IMR-90 (cell line): ENCODE data around the gene TOR2A. TPM values are rescaled to one million over a fixed set of nuclear protein-coding genes. Genes with fewer than 3 reads are reported as not detected.
A peak's percentile ranks its signal among the peaks of the same experiment; 100 is the strongest.

Experiments used
- ATAC-seq: fragments of 200-7000 bp; cut with Tn5 transposase; 2 replicates; pipeline ENCODE4 v1.9.1; 2020; ENCODE audit warnings: low read depth, mild to moderate bottlenecking, moderate library complexity
- BruUV-seq: library from RNA; stranded (reverse); fragments of 400-500 nt; replicated peaks from 2 replicates; lab custom pipeline; 2021; lab: Mats Ljungman, UMichigan
- CTCF ChIA-PET: fragments of 300-600 bp; formaldehyde crosslinking; extraction: SDS; loops from one replicate; lab custom pipeline; 2021; ENCODE audit warnings: antibody characterized with exemption; lab: Yijun Ruan, JAX
- POLR2A ChIA-PET: fragments of 300-600 bp; sonication (Branson Sonifier 250); formaldehyde crosslinking; loops from one replicate; lab custom pipeline; 2022; ENCODE audit warnings: antibody characterized with exemption; ENCODE audit not compliant: unreplicated experiment; lab: Charles Lee
- DNase-seq: peaks from one replicate; pipeline ENCODE4 v3.0.0; 2013
- H2AFZ ChIP-seq: replicated peaks from 2 replicates; pipeline ENCODE3; 2013; ENCODE audit warnings: low read length, mild to moderate bottlenecking; ENCODE audit not compliant: poor library complexity
- H2AK5ac ChIP-seq: 2 replicates; pipeline ENCODE4 v1.6.1; 2013; ENCODE audit warnings: low read depth, low read length, inconsistent platforms
- H2AK9ac ChIP-seq: replicated peaks from 2 replicates; pipeline ENCODE3; 2013; ENCODE audit warnings: mild to moderate bottlenecking, low read depth, low read length, moderate library complexity; ENCODE audit not compliant: poor library complexity
- H2BK120ac ChIP-seq: 2 replicates; pipeline ENCODE4 v1.6.1; 2013; ENCODE audit warnings: low read depth, low read length, inconsistent platforms
- H2BK15ac ChIP-seq: 3 replicates; pipeline ENCODE4 v1.6.1; 2013; ENCODE audit warnings: low read depth, low read length, inconsistent platforms
- H2BK20ac ChIP-seq: 2 replicates; pipeline ENCODE4 v1.6.1; 2013; ENCODE audit warnings: low read depth, mild to moderate bottlenecking, inconsistent platforms, low read length, moderate library complexity
- H2BK5ac ChIP-seq: 2 replicates; pipeline ENCODE4 v1.6.1; 2013; ENCODE audit warnings: mild to moderate bottlenecking, low read depth, low read length, inconsistent platforms; ENCODE audit not compliant: poor library complexity, severe bottlenecking
- H3K14ac ChIP-seq: replicated peaks from 2 replicates; pipeline ENCODE4 v1.6.1; 2013; ENCODE audit warnings: low read depth, low read length, inconsistent platforms
- H3K18ac ChIP-seq: 2 replicates; pipeline ENCODE4 v1.6.1; 2013; ENCODE audit warnings: low read depth, low read length, control low read depth
- H3K23ac ChIP-seq: 2 replicates; pipeline ENCODE4 v1.6.1; 2013; ENCODE audit warnings: low read depth, low read length, inconsistent platforms
- H3K27ac ChIP-seq: 2 replicates; pipeline ENCODE4 v1.5.1; 2013; ENCODE audit warnings: mild to moderate bottlenecking, control low read depth, low read length; ENCODE audit not compliant: insufficient read depth
- H3K27me3 ChIP-seq: 2 replicates; pipeline ENCODE4 v1.6.1; 2013; ENCODE audit warnings: low read length; ENCODE audit not compliant: control insufficient read depth, insufficient read depth
- H3K36me3 ChIP-seq: 2 replicates; pipeline ENCODE4 v1.6.1; 2013; ENCODE audit warnings: low read length, mixed read lengths; ENCODE audit not compliant: control insufficient read depth, insufficient read depth
- H3K4ac ChIP-seq: 2 replicates; pipeline ENCODE4 v1.6.1; 2013; ENCODE audit warnings: low read depth, low read length, inconsistent platforms
- H3K4me1 ChIP-seq: 2 replicates; pipeline ENCODE4 v1.6.1; 2013; ENCODE audit warnings: low read length, mixed read lengths; ENCODE audit not compliant: control insufficient read depth, insufficient read depth
- H3K4me2 ChIP-seq: 2 replicates; pipeline ENCODE4 v1.6.1; 2013; ENCODE audit warnings: low read depth, mild to moderate bottlenecking, control low read depth, low read length, moderate library complexity
- H3K4me3 ChIP-seq: 2 replicates; pipeline ENCODE4 v1.5.1; 2013; ENCODE audit warnings: low read depth, mild to moderate bottlenecking, control low read depth, low read length, moderate library complexity; ENCODE audit not compliant: insufficient read depth
- H3K56ac ChIP-seq: 2 replicates; pipeline ENCODE4 v1.6.1; 2013; ENCODE audit warnings: low read length, inconsistent platforms; ENCODE audit not compliant: insufficient read depth; ENCODE audit errors: extremely low read depth
- H3K79me1 ChIP-seq, 2 experiments: 2 replicates each; pipeline ENCODE4 v1.6.1; 2013; ENCODE audit warnings: low read length in 2 of 2, inconsistent platforms in 1 of 2, low read depth in 1 of 2
- H3K9ac ChIP-seq: 2 replicates; pipeline ENCODE4 v1.6.1; 2013; ENCODE audit warnings: low read depth, low read length, control low read depth
- H3K9me1 ChIP-seq: 2 replicates; pipeline ENCODE4 v1.6.1; 2013; ENCODE audit warnings: low read length, inconsistent platforms; ENCODE audit not compliant: insufficient read depth
- H3K9me3 ChIP-seq: 2 replicates; pipeline ENCODE4 v1.6.1; 2013; ENCODE audit warnings: low read length; ENCODE audit not compliant: control insufficient read depth, insufficient read depth
- H4K20me1 ChIP-seq: 2 replicates; pipeline ENCODE4 v1.6.1; 2013; ENCODE audit warnings: low read length, inconsistent platforms; ENCODE audit not compliant: insufficient read depth
- H4K5ac ChIP-seq: 2 replicates; pipeline ENCODE4 v1.6.1; 2013; ENCODE audit warnings: mild to moderate bottlenecking, low read depth, low read length, control low read depth
- H4K8ac ChIP-seq, 2 experiments: 2 replicates each; pipeline ENCODE4 v1.6.1; 2013; ENCODE audit warnings: low read depth in 2 of 2, low read length in 2 of 2, control low read depth in 1 of 2, inconsistent platforms in 1 of 2
- H4K91ac ChIP-seq: 2 replicates; pipeline ENCODE4 v1.6.1; 2013; ENCODE audit warnings: low read depth, low read length, inconsistent platforms; ENCODE audit not compliant: insufficient read depth
- RAD21 ChIP-seq: IDR thresholded peaks from 2 replicates; pipeline ENCODE4 v1.6.1; 2012; ENCODE audit warnings: low read length, improper control_type of control experiment
- WGBS, 2 experiments: methylation state at CpG; one replicate each; pipeline versions ENCODE4 v1.1.5 to v1.1.7; 2013; ENCODE audit warnings: missing lambda C conversion rate in 2 of 2; ENCODE audit not compliant: insufficient read length in 1 of 2; ENCODE audit errors: extremely low coverage in 2 of 2; 5-methylcytosine and 5-hydroxymethylcytosine counted together
- dilution Hi-C: fragments of 300-500 bp; cut with HindIII; formaldehyde crosslinking; loops from one replicate; pipeline ENCODE4 v1.14.3; 2018; ENCODE audit warnings: low sequenced_read_pairs; ENCODE audit not compliant: unreplicated experiment
- in situ Hi-C: fragments of 300-500 bp; cut with MboI; formaldehyde crosslinking; loops from 3 replicates; pipeline ENCODE4 v1.14.3; 2019; ENCODE audit warnings: low sequenced_read_pairs, inconsistent platforms, mixed read lengths
- intact Hi-C: fragments of 100-400 bp; cut with micrococcal nuclease; formaldehyde crosslinking; loops from 2 replicates; pipeline ENCODE4 v1.10.0; 2022
- polyA plus RNA-seq, 3 experiments: library from polyadenylated mRNA; depleted of rRNA; stranded (reverse); fragments of >200 nt; gene quantifications; 2 replicates each; pipeline ENCODE4 v1.2.3, GENCODE V29; 2012; ENCODE audit warnings: low replicate concordance in 1 of 3
- total RNA-seq: library from RNA; depleted of rRNA; stranded (reverse); fragments of >200 nt; gene quantifications from 2 replicates; pipeline ENCODE4 v1.2.3, GENCODE V29; 2012
- TF ChIP-seq, protein P1 (sequence below): conservative IDR thresholded peaks from 2 replicates; pipeline ENCODE4 v1.5.1; 2012; ENCODE audit warnings: mild to moderate bottlenecking, low read depth, low read length, improper control_type of control experiment

Gene TOR2A
- total and polyA plus RNA-seq, 2 of the 4 experiments (the other 2 are of a cell fraction): 0.90 to 12.5 TPM

DNA sequence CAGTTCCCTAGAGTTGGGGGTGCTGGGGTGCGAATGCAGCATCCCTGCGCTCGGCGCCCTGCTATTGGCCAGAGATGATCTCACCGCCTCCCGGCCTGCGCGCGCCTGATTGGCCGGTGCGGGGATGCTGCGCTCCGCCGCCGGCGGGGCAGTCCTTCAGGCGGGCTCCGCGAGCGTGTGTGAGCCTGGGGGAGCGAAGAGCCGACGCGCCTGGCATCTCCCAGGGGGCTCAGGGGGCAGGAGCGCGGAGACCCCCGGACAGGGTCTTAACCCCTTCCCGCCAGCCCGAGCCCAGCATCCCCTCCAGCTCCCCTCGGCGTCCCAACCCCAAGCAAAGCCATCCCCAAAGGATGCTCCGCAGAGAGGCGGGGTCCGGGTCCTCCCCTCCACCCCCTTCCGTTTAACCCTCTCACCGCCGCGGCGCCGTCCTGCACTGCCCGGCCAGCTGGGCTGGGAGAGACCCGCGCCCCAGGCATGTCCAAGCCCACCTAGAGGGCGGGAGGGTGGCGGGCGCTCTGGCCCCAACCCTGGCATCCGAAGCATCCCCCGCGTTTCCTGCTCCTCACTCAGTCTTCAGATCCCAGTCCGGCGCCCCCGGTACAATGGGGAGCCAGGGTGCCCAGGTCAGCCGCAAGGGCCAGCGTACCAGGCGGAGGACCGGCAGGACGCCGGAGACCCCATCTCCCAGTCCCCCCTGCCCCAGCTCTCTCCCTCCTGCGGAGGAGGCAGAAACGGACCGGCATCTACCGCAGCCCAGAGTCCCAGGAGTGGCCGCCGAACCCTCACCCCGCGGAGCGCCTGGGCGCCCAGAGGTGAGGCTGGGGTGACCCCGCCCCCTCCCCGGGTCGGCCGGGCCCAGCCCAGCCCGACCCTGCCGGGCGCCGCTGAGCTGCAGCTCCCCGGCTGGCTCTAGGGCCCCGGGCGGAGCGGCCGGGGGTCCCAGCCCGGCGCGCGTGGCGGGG is 19.3 kb upstream of the TOR2A start:
- Histone ChIP-seq H3K79me1 (no peaks in the 10 kb centered on the region), H4K91ac (no peak overlapping the region), H2AK9ac (peak overlapping the region; percentile 42), H3K9me3 (no peaks in the 10 kb centered on the region), H4K8ac (no peak overlapping the region), H3K4ac (no peak overlapping the region), H3K36me3 (no peaks in the 10 kb centered on the region), H3K23ac (no peak overlapping the region), H2BK15ac (no peak overlapping the region), H2BK20ac (no peak overlapping the region), H3K4me2 (no peak overlapping the region), H2AFZ (no peak overlapping the region), H4K20me1 (peaks cover 6% of the 10 kb centered on the region; the same call in 1 of the 2 replicates), H2BK5ac (no peak overlapping the region), H3K56ac (no peak overlapping the region), H2AK5ac (no peak overlapping the region), H3K9me1 (peaks cover 3% of the 10 kb centered on the region; the same call in 1 of the 2 replicates), H3K14ac (no peak overlapping the region), H2BK120ac (no peak overlapping the region), H3K4me1 (no peaks in the 10 kb centered on the region), H4K5ac (no peak overlapping the region), H3K9ac (no peak overlapping the region), H3K27ac (no peak overlapping the region), H3K27me3 (peaks cover 57% of the 10 kb centered on the region), H3K18ac (no peak overlapping the region), H3K4me3 (no peak overlapping the region)
- TF ChIP-seq RAD21: no peak
- TF ChIP-seq, protein P1, sequence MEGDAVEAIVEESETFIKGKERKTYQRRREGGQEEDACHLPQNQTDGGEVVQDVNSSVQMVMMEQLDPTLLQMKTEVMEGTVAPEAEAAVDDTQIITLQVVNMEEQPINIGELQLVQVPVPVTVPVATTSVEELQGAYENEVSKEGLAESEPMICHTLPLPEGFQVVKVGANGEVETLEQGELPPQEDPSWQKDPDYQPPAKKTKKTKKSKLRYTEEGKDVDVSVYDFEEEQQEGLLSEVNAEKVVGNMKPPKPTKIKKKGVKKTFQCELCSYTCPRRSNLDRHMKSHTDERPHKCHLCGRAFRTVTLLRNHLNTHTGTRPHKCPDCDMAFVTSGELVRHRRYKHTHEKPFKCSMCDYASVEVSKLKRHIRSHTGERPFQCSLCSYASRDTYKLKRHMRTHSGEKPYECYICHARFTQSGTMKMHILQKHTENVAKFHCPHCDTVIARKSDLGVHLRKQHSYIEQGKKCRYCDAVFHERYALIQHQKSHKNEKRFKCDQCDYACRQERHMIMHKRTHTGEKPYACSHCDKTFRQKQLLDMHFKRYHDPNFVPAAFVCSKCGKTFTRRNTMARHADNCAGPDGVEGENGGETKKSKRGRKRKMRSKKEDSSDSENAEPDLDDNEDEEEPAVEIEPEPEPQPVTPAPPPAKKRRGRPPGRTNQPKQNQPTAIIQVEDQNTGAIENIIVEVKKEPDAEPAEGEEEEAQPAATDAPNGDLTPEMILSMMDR: no peak
- DNase-seq (no peak), ATAC-seq (peak; percentile 93)
- dilution Hi-C loops: no loop called here
- ChIA-PET CTCF (no interaction called here), POLR2A (no interaction called here)
- 4% methylated on average over 28 of the region's 86 CpGs; no CpG with 5 or more reads in 1 of the 2 experiments for WGBS, 2 experiments
- intact Hi-C loops: no loop called here
- no TSS peak for BruUV-seq
- in situ Hi-C loops: no loop called here
